Gastroesophageal sphincter (tissue), 4 donors: ENCODE results near the gene ABHD2. TPM values are rescaled to one million over a fixed set of nuclear protein-coding genes. Genes with fewer than 3 reads are reported as not detected.

Experiments
- ATAC-seq: fragments of 150-250 bp; one replicate; pipeline ENCODE4 v1.9.1; 2016; ENCODE audit warnings: mild to moderate bottlenecking, moderate library complexity
- H3K27ac ChIP-seq, 4 donors: fragments of 200-600 bp; sonication (generic) in 3 of 4; 1 replicate in 3 of 4; 2 replicates in 1 of 4; pipeline ENCODE4 v1.5.1; 2016 to 2019
- H3K27me3 ChIP-seq: fragments of 200-600 bp; sonication (generic); one replicate; pipeline ENCODE4 v1.5.1; 2019
- H3K36me3 ChIP-seq, 2 donors: fragments of 200-600 bp; sonication (generic); one replicate each; pipeline ENCODE4 v1.5.1; 2019; ENCODE audit warnings: control low read depth in 1 of 2
- H3K4me1 ChIP-seq, 3 donors: fragments of 200-600 bp; sonication (generic); 1 replicate in 2 of 3; 2 replicates in 1 of 3; pipeline ENCODE4 v1.5.1; 2016 to 2019; ENCODE audit warnings: control low read depth in 2 of 3
- H3K4me3 ChIP-seq, 2 donors: fragments of 200-600 bp; sonication (generic); one replicate each; pipeline ENCODE4 v1.5.1; 2019; ENCODE audit warnings: mild to moderate bottlenecking in 1 of 2, moderate library complexity in 1 of 2
- H3K9me3 ChIP-seq, 3 donors: fragments of 200-600 bp; sonication (generic); one replicate each; pipeline ENCODE4 v1.5.1; 2017 to 2019; ENCODE audit warnings: control low read depth in 2 of 3
- EP300 ChIP-seq: sonication (generic); formaldehyde crosslinking; IDR thresholded peaks from one replicate; pipeline ENCODE4 v1.6.1; 2017; ENCODE audit warnings: antibody characterized with exemption, mild to moderate bottlenecking
- POLR2A ChIP-seq, 2 donors: fragments of 450-650 bp; IDR thresholded peaks; one replicate each; pipeline ENCODE4 v1.6.1; 2017; ENCODE audit warnings: antibody characterized with exemption in 2 of 2, mild to moderate bottlenecking in 2 of 2, moderate library complexity in 1 of 2
- POLR2AphosphoS5 ChIP-seq: sonication (generic); formaldehyde crosslinking; IDR thresholded peaks from one replicate; pipeline ENCODE4 v1.6.1; 2017; ENCODE audit warnings: antibody characterized with exemption
- WGBS, 2 donors: methylation state at CpG; one replicate each; pipeline ENCODE4 v1.1.5; 2018; ENCODE audit warnings: low coverage in 1 of 2; 5-methylcytosine and 5-hydroxymethylcytosine counted together
- total RNA-seq, 4 donors: library from RNA; depleted of rRNA; stranded (reverse); fragments of >200 nt; gene quantifications; one replicate each; pipeline ENCODE4 v1.1.0, GENCODE V29; 2016
- TF ChIP-seq, protein P1 (sequence below), 4 experiments: fragments of 200-600 bp in 2 of 4; fragments of 450-650 bp in 2 of 4; sonication (generic) in 1 of 4; IDR thresholded peaks; one replicate each; pipeline ENCODE4 v1.5.1; 2017 to 2019; ENCODE audit warnings: antibody characterized with exemption in 4 of 4, mild to moderate bottlenecking in 2 of 4, moderate library complexity in 2 of 4

The ABHD2 gene
- total RNA-seq, 4 donors from 2014 or later = 54.6 to 108 (median 75.9) TPM

DNA sequence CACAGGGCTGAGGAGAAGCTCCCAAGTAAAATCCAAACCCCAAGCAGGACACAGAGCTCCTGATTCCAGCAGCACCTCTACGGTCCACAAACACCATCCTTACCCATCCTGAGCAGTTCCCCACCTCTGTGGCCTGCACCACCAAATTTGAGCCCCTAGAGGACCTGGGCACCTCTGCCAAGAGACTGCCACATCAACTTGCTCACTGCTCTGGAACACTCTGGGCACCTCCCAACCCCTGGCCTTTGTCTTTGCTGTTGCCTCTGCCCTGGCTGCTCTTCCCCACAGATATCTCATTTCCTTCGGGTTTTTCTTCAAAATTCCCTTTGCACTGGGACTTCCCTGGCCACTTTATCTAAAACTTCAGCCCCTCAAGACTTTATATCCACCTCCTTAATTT is 127.4 kb downstream of the ABHD2 start:
- ATAC-seq = no peak
- Histone ChIP-seq H3K4me3 (no peak overlapping the region), H3K9me3 (no peaks in the 10 kb centered on the region), H3K27me3 (no peaks in the 10 kb centered on the region), H3K4me1 (no peaks in the 10 kb centered on the region), H3K27ac (no peak overlapping the region), H3K36me3 (no peaks in the 10 kb centered on the region)
- TF ChIP-seq, protein P1, sequence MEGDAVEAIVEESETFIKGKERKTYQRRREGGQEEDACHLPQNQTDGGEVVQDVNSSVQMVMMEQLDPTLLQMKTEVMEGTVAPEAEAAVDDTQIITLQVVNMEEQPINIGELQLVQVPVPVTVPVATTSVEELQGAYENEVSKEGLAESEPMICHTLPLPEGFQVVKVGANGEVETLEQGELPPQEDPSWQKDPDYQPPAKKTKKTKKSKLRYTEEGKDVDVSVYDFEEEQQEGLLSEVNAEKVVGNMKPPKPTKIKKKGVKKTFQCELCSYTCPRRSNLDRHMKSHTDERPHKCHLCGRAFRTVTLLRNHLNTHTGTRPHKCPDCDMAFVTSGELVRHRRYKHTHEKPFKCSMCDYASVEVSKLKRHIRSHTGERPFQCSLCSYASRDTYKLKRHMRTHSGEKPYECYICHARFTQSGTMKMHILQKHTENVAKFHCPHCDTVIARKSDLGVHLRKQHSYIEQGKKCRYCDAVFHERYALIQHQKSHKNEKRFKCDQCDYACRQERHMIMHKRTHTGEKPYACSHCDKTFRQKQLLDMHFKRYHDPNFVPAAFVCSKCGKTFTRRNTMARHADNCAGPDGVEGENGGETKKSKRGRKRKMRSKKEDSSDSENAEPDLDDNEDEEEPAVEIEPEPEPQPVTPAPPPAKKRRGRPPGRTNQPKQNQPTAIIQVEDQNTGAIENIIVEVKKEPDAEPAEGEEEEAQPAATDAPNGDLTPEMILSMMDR (IDR thresholded peaks at IDR 0.05) = no peak
- no peak for TF ChIP-seq EP300
- TF ChIP-seq POLR2A (IDR thresholded peaks at IDR 0.05) = no peak
- no peak for TF ChIP-seq POLR2AphosphoS5
- WGBS, 2 donors = 63 to 92% methylated on average over 1 of the region's 2 CpGs

DNA sequence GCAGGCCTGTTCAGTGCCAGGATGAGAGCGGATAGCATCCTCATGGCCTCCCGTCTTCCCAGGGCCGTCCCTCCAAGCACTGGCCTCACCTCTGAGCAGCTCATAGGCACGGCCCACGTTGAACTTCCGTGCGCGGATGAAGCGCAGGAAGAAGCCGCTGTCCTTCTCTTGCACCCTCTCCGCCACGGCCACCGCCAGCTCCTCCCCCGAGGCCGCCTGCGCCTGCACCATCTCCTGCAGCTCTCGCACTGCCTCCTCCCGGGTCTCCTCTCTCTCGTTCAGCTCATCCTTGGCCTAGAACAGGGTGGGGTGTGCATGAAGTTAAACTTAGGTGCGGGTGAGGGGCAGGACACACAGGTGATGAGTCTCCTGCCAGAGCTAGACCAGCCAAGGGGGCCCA is 128.8 kb downstream of the ABHD2 start:
- no peaks in the 10 kb centered on the region for H3K9me3 ChIP-seq
- WGBS, 2 donors = 74 to 100% methylated on average over 3 of the region's 20 CpGs
- H3K27me3 ChIP-seq = no peaks in the 10 kb centered on the region
- H3K27ac ChIP-seq = no peak overlapping the region
- no peak for ATAC-seq
- no peaks in the 10 kb centered on the region for H3K4me1 ChIP-seq
- no peak overlapping the region for H3K4me3 ChIP-seq
- H3K36me3 ChIP-seq = no peaks in the 10 kb centered on the region
- TF ChIP-seq POLR2A (IDR thresholded peaks at IDR 0.05) (no peak), POLR2AphosphoS5 (no peak), EP300 (no peak)
- TF ChIP-seq, protein P1 (IDR thresholded peaks at IDR 0.05) = no peak

DNA sequence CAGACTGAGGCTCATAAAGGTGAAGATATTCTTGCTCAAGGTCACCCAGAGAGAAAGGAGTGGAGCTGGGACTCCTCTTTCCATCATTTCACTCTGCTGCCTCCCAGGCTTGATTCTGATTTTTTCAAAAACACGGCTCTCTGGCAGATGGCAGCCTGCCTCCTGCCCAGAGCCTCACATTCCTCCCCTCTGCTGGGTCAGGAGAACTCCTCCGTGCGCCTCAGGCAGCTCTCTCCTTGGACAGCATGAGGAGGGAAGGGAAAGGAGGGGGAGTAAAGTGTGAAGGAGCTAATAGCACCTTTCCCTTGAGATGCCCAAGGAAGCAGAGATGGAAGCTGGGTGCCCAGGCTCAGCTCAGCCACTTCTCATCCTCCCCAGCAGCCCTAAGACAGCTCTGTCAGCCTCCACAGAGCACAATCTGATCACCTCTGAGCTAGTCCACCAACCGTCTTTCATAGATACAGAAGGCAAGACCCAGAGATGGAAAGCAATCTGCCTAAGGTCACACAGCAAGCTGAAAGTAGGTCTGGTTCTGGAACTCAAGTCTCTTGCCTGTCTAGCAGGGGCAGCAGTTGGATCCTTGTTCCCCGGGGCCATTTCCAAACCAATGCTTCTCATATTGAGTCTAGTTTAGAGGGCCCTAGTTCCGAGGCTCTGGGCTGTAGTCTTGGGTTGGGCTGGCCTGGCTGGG is 129.6 kb downstream of the ABHD2 start:
- H3K36me3 ChIP-seq = no peaks in the 10 kb centered on the region
- H3K27ac ChIP-seq = no peak overlapping the region
- H3K4me3 ChIP-seq = no peak overlapping the region
- H3K4me1 ChIP-seq = no peaks in the 10 kb centered on the region
- no peak for ATAC-seq
- no peaks in the 10 kb centered on the region for H3K27me3 ChIP-seq
- TF ChIP-seq POLR2A (IDR thresholded peaks at IDR 0.05) (no peak), POLR2AphosphoS5 (no peak), EP300 (no peak)
- TF ChIP-seq, protein P1 (IDR thresholded peaks at IDR 0.05) = no peak
- WGBS, 2 donors = 47 to 67% methylated on average over 1 to 3 of the region's 6 CpGs
- H3K9me3 ChIP-seq = no peaks in the 10 kb centered on the region

DNA sequence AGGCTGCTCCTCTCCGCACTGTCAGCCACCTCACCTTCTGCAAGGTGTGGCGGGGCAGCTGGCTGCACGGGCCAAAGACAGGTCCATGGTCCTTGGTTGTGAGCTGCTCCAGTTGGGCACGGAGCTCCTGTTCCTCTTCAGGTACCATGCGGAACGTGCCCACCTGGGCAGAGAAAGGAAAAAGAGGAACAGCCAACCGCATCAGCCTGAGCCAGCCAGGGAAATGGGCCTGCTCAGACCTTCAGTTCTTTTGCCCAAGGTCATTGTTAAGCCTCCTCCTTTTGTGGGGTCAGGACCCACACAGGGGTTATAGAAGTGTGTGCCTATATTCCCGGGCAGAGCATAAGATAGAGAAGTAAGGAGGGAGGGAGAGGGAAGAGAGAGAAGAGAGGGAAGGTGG is 130.3 kb downstream of the ABHD2 start:
- Histone ChIP-seq H3K9me3 (no peaks in the 10 kb centered on the region), H3K4me1 (no peaks in the 10 kb centered on the region)
- ATAC-seq = no peak

More for the DNA sequence above, 130.3 kb downstream of the ABHD2 start:
- no peak overlapping the region for H3K27ac ChIP-seq
- no peaks in the 10 kb centered on the region for H3K36me3 ChIP-seq
- TF ChIP-seq POLR2AphosphoS5 = no peak
- TF ChIP-seq, protein P1 (IDR thresholded peaks at IDR 0.05) = no peak
- TF ChIP-seq EP300 = no peak
- no peak for TF ChIP-seq POLR2A (IDR thresholded peaks at IDR 0.05)
- 0 to 80% methylated on average over 1 to 4 of the region's 8 CpGs for WGBS, 2 donors
- H3K4me3 ChIP-seq = no peak overlapping the region
- no peaks in the 10 kb centered on the region for H3K27me3 ChIP-seq
